Measurements from ENCODE around the gene FOXE3.

Gene FOXE3

DNA sequence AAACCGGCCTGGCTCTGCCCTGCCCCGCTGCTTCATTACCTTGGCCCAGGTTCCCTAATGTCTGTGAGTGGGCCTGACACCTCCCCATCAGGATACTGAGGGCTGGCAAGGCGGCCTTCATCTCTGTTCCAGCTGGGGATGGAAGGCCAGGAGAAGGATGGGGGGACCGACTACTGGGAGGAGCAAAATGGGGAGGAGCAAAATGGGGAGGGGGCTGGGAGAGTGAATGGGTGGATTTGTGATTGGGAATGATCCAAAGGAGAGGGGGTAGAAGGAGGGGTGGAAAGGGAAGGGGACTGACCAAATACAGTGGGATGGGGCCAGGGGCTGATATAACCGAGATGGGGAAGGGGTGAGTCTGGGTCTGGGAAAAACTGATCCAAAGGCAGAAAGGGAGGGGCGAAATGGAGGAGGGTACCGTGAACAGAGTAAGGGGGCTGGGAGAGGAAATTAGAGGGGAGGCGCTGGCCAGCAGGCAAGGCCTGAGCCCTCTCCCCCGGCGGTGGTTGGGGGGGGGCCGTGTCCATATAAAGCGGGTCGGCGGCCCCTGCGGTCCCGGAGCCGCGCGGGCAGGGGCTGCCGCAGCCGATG is at the start of gene FOXE3:
TSS of gene FOXE3 (plus strand) at position 558 of the 591 bp plus-strand sequence. CDS start at position 589, 31 bp downstream.
- in situ Hi-C loops (cut with HindIII; ENCODE audit: low pct_ligation_motif_present, low pct_unique_long_range_greater_than_20kb, low sequenced_read_pairs), result no loop called here
- DNase-seq, result no peak

DNA sequence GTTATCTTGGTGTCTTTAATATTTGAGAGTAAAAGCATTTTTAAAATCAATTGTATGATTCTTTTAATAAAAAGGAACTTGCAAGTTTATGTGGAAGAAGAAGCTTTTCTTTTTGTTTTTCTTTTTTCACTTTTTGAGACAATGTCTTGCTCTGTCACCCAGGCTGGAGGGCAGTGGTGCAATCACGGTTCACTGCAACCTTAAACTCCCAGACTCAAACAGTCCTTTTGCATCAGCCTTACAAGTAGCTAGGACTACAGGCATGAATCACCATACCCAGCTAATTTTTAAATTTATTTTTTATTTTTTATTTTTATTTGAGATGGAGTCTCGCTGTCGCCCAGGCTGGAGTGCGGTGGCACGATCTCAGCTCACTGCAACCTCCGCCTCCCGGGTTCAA is 48.4 kb upstream of the FOXE3 start:
- in situ Hi-C loops (cut with HindIII; ENCODE audit: low pct_ligation_motif_present, low pct_unique_long_range_greater_than_20kb, low sequenced_read_pairs), result no loop called here
- DNase-seq, result no peak

DNA sequence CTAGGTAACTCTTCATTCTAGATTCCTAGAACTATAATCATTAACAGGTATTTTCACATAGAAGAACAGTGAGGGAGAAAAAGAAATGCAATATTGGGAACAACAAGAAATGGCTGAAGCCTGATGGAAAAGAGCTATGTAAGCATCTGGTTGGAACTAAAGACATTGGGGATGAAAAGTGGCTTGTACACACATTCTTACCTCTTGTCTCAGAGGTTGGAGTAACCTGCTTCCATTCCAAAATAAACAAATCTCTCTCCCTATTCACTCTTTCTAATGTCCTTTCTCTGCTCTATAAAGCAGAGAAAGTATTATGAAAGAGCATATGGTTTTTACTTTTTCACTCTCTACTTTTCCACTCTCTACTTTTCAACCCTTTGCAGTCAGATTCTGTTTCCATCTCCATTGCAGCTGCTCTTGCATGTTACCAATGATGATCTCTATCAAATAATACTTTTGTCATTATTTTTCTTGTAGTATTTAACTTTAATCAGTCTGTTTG is 45.0 kb upstream of the FOXE3 start:
- no peak for DNase-seq

DNA sequence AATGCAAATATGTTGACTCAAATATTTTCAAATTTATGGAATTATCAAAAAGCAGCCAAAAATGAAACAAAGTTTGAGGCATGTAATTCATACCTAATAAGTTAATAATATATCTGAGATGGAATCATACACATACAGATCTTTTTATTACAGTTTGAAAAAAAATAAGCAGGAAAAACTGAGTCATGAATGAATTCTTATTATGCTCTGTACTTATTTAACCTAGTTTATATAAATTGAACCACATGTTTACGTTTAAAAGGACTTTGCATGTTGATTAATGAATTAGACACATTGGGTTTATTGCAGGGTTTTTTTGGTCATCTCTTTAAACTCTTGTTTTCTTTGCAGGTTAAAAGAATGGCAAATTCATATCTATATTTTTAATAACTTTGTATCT is 41.6 kb upstream of the FOXE3 start:
- DNase-seq, result no peak
- in situ Hi-C loops (cut with HindIII; ENCODE audit: low pct_ligation_motif_present, low pct_unique_long_range_greater_than_20kb, low sequenced_read_pairs), result no loop called here

More for the DNA sequence above, 45.0 kb upstream of the FOXE3 start:
- in situ Hi-C loops (cut with HindIII; ENCODE audit: low pct_ligation_motif_present, low pct_unique_long_range_greater_than_20kb, low sequenced_read_pairs), result no loop called here

DNA sequence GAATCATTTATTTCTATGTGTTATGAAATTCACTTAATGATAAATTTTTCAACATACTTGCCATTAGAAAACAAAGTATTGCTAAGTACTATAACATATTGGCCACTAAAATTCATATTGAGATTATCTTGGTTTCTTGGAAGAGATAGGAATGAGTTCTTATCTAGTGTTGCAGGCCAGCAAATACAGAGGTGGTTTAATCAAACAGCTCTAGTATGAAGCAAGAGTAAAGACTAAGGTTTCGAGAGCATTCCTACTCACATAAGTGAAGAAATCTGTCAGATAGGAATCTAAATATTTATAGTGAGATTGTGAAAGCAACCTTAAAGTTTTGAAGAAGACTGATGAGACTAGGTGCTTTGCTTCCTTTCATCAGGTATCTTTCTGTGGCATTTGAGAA is 37.9 kb upstream of the FOXE3 start:
- DNase-seq, result no peak
- in situ Hi-C loops (cut with HindIII; ENCODE audit: low pct_ligation_motif_present, low pct_unique_long_range_greater_than_20kb, low sequenced_read_pairs), result no loop called here

DNA sequence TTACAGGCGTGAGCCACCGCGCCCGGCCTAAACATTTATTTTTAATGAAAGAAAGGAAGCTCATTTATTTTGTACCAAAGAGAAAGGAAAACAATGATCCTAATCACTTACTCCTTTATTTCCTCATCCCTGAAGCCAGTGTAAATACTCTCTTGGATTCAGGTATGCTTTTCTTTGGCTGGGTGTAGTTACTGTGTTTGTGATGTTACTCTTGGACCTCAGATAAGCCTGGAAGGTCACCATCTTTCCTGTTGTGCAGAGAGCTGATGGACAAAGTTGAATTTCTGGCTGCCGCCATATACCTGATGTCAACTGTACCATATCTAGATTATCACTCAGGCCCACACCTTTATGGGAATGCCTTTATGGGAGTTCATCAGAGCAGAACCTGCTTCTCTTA is 35.4 kb upstream of the FOXE3 start:
- in situ Hi-C loops (cut with HindIII; ENCODE audit: low pct_ligation_motif_present, low pct_unique_long_range_greater_than_20kb, low sequenced_read_pairs), result no loop called here

DNA sequence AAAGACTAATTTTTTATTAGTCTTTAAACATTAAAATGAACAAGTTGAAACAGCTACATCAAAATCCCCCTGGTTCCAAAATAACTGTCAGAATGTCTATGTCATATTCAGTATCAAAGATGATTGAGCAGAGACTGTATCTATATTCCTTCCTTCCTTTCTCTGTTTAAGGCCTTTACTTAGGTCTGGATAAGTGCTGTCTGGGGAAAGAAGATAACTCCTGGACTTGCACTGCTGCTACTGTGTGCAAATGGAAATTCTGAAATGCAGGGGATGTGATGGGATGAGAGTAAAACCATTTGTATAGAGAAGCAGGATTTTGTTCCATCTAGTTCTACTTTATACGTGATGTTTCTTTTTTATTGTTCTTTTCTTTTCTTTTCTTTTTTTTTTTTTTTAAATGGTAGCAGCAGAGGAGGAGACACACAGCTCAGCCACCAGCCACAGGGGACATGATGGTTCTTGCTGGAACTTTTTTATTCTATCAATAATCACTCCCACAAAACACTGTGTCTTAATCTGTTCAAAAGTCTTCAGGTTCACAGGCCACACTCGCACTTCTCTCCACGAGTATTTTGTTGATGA is 33.6 kb upstream of the FOXE3 start:
- no peak for DNase-seq
- in situ Hi-C loops (cut with HindIII; ENCODE audit: low pct_ligation_motif_present, low pct_unique_long_range_greater_than_20kb, low sequenced_read_pairs), result no loop called here

More for the DNA sequence above, 35.4 kb upstream of the FOXE3 start:
- no peak for DNase-seq

DNA sequence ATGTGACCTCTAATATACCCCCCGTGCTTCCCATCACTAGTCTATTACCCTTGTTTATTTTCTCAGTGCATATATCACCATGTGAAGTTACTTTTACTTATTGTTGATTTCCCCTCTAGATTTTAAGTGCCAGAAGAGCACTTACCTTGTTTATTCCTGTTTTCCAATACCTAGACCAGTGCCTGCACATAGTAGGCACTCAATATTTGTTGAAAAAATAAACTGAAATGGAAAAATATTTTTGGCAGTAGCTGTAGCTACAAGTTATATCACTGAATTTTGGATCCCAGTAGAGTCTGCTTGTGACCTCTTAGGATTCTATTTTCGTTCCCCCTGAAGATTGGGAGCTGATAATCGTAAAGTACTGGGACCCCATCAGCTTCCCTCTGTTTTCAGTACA is 32.0 kb upstream of the FOXE3 start:
- in situ Hi-C loops (cut with HindIII; ENCODE audit: low pct_ligation_motif_present, low pct_unique_long_range_greater_than_20kb, low sequenced_read_pairs), result no loop called here

DNA sequence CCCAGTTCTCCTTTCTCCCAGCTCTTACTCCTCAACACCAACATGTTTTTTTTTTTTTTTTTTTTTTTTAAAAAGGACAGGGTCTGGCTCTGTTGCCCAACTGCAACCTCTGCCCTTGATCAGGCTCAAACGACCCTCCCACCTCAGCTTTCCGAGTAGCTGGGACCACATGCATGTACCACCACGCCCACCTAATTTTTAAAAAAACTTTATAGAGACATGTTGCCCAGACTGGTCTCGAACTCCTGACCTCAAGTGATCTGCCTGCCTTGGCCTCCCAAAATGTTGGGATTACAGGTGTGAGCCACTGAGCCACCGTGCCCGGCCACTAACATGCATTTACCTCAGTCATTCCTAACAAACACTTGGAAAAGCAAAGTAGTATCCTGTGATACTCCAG is 31.1 kb upstream of the FOXE3 start:
- in situ Hi-C loops (cut with HindIII; ENCODE audit: low pct_ligation_motif_present, low pct_unique_long_range_greater_than_20kb, low sequenced_read_pairs), result no loop called here
- DNase-seq, result no peak

More for the DNA sequence above, 32.0 kb upstream of the FOXE3 start:
- no peak for DNase-seq

DNA sequence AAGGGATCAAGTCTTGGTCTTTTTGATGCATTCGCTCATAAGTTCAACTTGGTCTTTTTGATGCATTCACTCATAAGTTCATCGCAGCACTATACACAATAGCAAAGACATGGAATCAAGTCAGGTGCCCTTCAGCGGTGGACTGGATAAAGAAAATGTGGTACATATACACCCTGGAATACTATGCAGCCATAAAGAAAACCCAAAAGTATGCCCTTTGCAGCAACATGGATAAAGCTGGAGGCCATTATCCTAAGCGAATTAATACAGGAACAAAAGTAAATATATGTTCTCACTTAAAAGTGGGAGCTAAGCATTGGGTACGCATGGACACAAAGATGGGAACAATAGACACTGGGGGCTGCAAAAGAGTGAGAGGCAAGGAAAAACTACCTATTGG is 29.8 kb upstream of the FOXE3 start:
- no peak for DNase-seq
- in situ Hi-C loops (cut with HindIII; ENCODE audit: low pct_ligation_motif_present, low pct_unique_long_range_greater_than_20kb, low sequenced_read_pairs), result no loop called here

DNA sequence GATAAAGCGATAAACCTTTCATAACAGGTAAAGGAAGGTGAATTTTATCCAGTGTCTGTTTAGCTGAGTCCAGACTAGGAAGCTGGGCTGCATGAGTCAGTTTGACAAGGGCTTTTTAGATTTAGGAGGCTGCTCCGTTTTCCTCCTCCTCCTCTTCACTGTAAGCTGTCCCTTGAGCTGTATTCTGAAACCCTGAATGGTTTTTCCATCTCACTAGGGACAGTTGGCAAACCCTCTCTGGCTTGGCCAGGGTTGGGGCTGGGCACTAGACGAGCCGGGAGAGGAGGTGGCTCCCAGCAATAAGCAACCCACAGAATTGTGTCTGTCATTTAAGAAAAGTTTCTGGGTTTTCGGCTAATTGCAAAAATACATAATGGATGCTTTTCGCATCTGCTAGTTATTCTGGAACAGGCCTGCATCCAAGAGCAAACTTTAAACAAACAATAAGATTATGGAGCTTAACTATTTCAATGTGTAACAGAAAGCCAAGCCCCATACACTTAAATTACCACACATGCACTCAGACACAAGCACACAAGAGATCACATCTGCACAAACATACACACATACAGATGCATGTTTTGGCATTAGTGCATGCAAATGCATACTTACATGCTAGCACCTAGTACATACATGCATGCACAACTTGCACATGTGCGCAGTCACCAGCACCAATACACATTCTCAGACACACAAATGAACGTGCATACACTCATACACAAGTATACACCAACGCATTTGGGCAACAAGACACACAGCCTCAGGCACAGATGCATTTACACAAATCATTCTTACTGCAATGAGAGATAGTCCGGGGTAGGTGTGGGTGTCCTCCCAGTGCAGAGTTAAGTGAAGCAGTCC is 27.8 kb upstream of the FOXE3 start:
- in situ Hi-C loops (cut with HindIII; ENCODE audit: low pct_ligation_motif_present, low pct_unique_long_range_greater_than_20kb, low sequenced_read_pairs), result no loop called here
- no peak for DNase-seq

DNA sequence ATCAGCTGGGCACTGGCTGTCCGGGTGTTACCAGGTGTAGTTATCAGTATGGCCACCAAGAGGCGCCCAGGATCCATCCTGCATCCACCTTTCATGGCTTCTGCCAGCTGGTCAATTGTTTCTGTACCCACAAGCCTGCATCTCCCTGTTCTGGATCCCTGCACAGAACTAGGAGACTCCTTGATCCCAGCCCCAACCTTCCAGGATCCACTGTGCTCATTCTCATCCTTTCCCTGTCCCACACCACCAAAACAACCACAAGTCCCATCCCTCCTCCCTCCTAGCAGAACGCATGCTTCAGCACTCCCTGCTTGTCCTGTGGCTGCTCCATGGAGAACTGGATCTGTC is 27.2 kb upstream of the FOXE3 start:
- in situ Hi-C loops (cut with HindIII; ENCODE audit: low pct_ligation_motif_present, low pct_unique_long_range_greater_than_20kb, low sequenced_read_pairs), result no loop called here
- DNase-seq, result peak; percentile 50

DNA sequence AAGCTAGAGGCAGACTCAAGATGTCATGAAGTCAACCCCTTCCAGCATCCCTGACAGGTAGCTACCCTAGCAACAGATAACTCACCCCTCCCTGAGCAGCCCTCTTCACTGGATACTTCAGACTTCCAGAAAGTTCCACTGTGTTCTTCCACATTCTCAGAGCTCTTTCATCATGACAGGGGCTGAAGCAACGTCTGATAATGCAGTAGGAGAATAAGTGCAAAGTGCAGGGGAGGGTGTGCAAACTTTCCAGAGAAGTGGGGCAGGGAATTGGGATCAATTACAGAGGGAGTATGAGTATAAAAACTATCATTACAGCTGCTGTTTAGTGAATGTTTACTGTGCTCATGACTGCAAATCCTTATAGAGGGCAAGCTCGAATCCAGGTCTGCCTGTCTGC is 26.4 kb upstream of the FOXE3 start:
- no peak for DNase-seq
- in situ Hi-C loops (cut with HindIII; ENCODE audit: low pct_ligation_motif_present, low pct_unique_long_range_greater_than_20kb, low sequenced_read_pairs), result no loop called here

DNA sequence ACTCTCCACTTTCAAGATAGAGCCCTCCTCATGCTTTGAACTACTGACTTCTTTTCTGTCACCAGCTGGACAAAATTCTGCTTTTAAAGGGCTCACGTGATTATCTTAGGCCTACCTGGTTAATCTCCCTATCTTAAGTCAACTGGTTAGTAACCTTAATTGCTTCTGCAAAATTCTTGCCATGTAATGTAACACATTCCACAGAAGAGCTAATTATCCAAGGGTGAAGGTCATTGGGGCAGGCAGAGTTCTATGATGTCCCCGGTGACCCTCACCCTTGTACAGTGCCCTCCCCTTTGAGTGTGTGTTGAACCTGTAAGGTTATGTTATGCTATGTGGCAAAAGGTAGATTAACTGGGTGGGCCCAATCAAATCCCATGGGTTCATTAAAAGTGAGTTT is 25.2 kb upstream of the FOXE3 start:
- DNase-seq, result no peak
- in situ Hi-C loops (cut with HindIII; ENCODE audit: low pct_ligation_motif_present, low pct_unique_long_range_greater_than_20kb, low sequenced_read_pairs), result no loop called here

DNA sequence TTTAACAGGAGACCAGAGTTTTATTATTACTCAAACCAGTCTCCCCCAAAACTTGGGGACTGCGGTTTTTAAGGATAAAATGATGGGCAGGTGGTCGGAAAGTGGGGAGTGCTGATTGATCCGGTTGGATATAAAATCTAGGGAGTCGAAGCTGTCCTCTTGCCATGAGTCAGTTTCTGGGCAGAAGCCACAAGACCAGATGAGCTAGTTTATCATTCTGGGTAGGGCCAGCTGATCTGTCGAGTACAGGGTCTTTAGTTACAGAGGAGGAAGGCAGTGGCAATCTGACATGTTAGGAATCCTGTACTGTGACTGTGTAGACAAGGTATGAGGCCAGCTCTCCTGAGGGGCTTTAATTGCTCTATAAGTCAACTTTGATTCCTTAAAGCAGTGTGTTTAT is 22.9 kb upstream of the FOXE3 start:
- DNase-seq, result no peak
- in situ Hi-C loops (cut with HindIII; ENCODE audit: low pct_ligation_motif_present, low pct_unique_long_range_greater_than_20kb, low sequenced_read_pairs), result no loop called here

DNA sequence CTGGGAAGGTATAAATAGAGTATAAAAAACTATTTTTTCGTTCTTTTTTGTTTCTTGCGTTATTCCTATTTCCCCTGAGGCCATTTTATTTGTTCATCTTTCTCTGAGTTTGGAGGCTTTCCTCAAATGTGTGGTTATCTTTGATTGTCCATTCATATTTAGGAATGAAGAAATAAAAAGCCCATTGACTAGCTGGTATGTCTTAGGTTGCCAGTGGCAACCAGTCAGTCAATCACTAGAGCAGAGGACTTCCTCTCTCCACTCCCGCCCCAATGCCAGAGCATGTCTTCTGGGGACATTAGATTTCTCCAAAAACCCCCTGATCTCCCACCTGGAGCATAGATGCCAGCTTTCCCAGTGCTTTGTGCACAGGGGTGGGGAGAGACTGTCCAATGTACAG is 20.7 kb upstream of the FOXE3 start:
- in situ Hi-C loops (cut with HindIII; ENCODE audit: low pct_ligation_motif_present, low pct_unique_long_range_greater_than_20kb, low sequenced_read_pairs), result no loop called here
- DNase-seq, result no peak

DNA sequence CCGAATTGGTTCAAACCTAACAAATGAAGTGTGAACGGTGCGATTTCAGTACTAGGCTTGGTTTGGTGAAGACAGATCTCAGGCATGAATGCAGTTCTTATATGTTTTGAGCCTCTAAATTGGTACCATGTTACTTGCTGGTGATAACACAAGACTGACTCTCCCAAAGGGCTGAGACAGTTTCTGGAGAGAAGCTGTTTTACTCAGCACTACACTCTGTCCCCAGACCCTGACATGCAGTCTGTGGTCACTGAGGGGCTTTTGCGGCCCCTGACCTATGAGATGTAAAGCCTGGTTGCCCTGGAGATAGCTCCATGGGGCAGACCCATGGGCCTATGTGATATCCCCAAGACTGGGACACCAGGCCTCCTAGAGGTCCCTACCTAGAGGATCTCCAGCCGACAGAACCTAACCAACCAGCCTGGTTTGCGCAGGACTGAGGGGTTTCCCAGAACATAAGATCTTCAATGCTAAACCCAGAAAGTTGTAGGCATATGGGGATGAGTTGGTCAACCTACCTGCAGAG is 19.4 kb upstream of the FOXE3 start:
- no peak for DNase-seq
- in situ Hi-C loops (cut with HindIII; ENCODE audit: low pct_ligation_motif_present, low pct_unique_long_range_greater_than_20kb, low sequenced_read_pairs), result no loop called here

DNA sequence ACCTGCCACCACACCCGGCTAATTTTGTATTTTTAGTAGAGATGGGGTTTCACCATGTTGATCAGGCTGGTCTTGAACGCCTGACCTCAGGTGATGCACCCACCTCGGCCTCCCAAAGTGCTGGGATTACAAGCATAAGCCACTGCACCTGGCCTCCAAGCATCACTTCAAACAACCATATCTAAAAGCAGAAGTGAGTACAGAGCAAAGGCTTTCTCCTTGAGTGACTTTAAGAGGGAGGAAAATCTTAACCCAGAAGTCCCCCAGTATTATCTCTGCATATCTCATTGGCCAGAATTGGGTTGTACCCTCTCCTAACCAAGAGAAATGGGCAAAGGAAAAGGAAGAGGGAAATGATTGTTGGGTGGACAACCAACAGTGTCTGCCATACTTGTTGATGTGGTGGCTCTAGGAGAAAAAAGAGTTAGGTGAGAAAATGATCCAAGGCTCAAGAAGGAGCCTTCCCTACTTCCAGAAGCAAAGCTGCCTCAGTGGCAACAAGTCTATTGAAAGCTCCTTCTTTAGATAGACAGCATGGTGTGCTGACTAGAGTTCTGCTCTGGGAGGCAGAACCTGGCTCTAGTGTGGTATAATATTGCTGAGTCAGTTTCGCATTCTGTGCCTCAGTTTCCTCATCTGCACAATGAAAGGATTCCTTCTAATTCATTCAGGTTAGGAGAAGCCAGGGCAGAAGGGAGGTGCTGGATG is 16.8 kb upstream of the FOXE3 start:
- in situ Hi-C loops (cut with HindIII; ENCODE audit: low pct_ligation_motif_present, low pct_unique_long_range_greater_than_20kb, low sequenced_read_pairs), result no loop called here
- no peak for DNase-seq

DNA sequence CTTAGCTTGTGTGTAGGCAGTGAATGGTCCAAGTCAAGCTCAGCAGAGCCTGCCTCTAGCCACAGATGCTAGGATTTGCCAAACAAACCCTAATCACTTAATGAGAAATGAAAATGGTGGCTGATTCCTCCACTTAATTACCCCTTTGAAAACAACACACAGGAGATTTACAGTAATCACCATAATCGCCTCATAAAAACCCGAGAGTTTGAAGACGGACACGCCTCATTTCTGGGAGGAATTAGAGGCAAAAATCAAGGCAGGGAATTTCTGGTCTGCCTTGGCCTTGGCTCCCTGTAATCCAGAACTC is 16.3 kb upstream of the FOXE3 start:
- in situ Hi-C loops (cut with HindIII; ENCODE audit: low pct_ligation_motif_present, low pct_unique_long_range_greater_than_20kb, low sequenced_read_pairs), result no loop called here
- DNase-seq, result no peak
